Endodermal cell (in vitro differentiated cells): ENCODE measurements around the gene ATRN. TPM values are rescaled to one million over a fixed set of nuclear protein-coding genes. Genes with fewer than 3 reads are reported as not detected.

Experiments
- DNase-seq: peaks from one replicate; pipeline ENCODE4 v3.0.0-alpha.2; 2017
- H3K27ac ChIP-seq: 2 replicates; pipeline ENCODE4 v1.5.1; 2013; ENCODE audit warnings: mild to moderate bottlenecking, low read depth, low read length, moderate library complexity
- H3K27me3 ChIP-seq: 2 replicates; pipeline ENCODE4 v1.6.1; 2013; ENCODE audit warnings: mild to moderate bottlenecking, low read length, moderate library complexity; ENCODE audit not compliant: insufficient read depth, control insufficient read depth, poor library complexity, severe bottlenecking
- H3K36me3 ChIP-seq: 2 replicates; pipeline ENCODE4 v1.7.0; 2013; ENCODE audit warnings: mild to moderate bottlenecking, low read length, moderate library complexity; ENCODE audit not compliant: control insufficient read depth, insufficient read depth
- H3K4me1 ChIP-seq: one replicate; pipeline ENCODE4 v1.7.0; 2013; ENCODE audit warnings: low read length; ENCODE audit not compliant: control insufficient read depth, insufficient read depth
- H3K4me3 ChIP-seq: 2 replicates; pipeline ENCODE4 v1.5.1; 2013; ENCODE audit warnings: mild to moderate bottlenecking, low read length, moderate library complexity
- H3K9ac ChIP-seq: 2 replicates; pipeline ENCODE4 v1.6.1; 2013; ENCODE audit warnings: mild to moderate bottlenecking, low read length, moderate library complexity; ENCODE audit not compliant: poor library complexity, severe bottlenecking; ENCODE audit errors: extremely low read depth
- H3K9me3 ChIP-seq: 2 replicates; pipeline ENCODE4 v1.6.1; 2013; ENCODE audit warnings: mild to moderate bottlenecking, low read length, moderate library complexity; ENCODE audit not compliant: control insufficient read depth
- H3K27ac Mint-ChIP-seq: 2 replicates; pipeline ENCODE4 v1.8.0; 2020; ENCODE audit warnings: mixed read lengths
- H3K27me3 Mint-ChIP-seq: 2 replicates; pipeline ENCODE4 v1.8.0; 2021; ENCODE audit warnings: mild to moderate bottlenecking, mixed read lengths; ENCODE audit not compliant: insufficient read depth
- H3K36me3 Mint-ChIP-seq: 2 replicates; pipeline ENCODE4 v1.8.0; 2020; ENCODE audit warnings: low read depth, mixed read lengths
- H3K4me1 Mint-ChIP-seq: 2 replicates; pipeline ENCODE4 v1.8.0; 2020; ENCODE audit warnings: mixed read lengths
- H3K4me3 Mint-ChIP-seq: 2 replicates; pipeline ENCODE4 v1.8.0; 2020; ENCODE audit warnings: mild to moderate bottlenecking, moderate library complexity, mixed read lengths
- H3K9me3 Mint-ChIP-seq: 2 replicates; pipeline ENCODE4 v1.8.0; 2020; ENCODE audit warnings: mild to moderate bottlenecking, mixed read lengths
- whole genome bisulfite sequencing, 2 experiments: methylation state at CpG; one replicate each; pipeline versions ENCODE4 v1.1.5 to v1.1.7; 2013; ENCODE audit warnings: missing lambda C conversion rate in 2 of 2, mixed read lengths in 1 of 2; ENCODE audit not compliant: insufficient coverage in 1 of 2, insufficient read length in 1 of 2; 5-methylcytosine and 5-hydroxymethylcytosine counted together
- total RNA-seq, 2 donors: library from RNA; stranded (reverse); fragmentation: NEBNext Ultra II Directional in 1 of 2; extraction: Animal tissue kit (Norgen Biotek cat#: 25700) in 1 of 2; gene quantifications; 2 replicates in 1 of 2; 3 replicates in 1 of 2; pipeline ENCODE4 v1.2.1, GENCODE V29; 2021
- TF ChIP-seq, protein P1 (sequence below): fragments of 200-600 bp; sonication (generic); conservative IDR thresholded peaks from 2 replicates; pipeline ENCODE4 v1.5.0; 2021; ENCODE audit warnings: antibody characterized with exemption, mild to moderate bottlenecking

ATRN gene
- total RNA-seq, 2 donors from 2014 or later = 27.4 to 31.2 TPM

DNA sequence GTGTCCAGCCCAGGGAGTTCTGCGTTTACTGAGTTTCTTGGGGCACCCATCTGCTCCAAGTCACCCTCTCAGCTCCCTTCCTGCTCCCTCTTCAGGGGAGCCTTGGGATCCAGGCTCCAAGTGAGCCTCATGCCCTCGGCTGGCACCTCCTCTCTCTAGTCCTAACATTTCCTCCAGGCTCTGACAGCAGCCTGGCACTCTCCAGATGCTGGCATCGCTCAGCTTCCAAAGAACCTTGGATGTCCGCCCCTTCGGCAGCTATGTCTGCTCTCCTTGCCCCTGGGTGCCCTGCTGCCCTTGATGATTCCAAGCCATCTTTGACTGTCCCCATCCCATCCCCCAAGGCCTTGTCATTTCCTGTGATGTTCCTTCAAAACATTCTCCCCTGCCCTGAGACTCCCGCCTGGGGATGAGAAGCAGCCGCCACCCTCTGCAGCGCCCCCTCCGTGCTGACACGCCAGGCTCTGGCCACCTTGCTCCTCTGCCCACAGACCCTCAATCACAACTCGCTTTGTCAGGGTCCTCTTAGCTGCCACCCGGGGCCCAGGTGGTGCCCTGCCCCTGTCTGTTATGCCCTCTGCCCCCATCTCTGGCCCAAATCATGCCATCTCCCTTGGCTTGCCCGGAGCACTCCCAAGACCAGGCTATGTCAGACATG, 199.0 kb downstream of the ATRN start:
- no peak overlapping the region for H3K4me3 ChIP-seq
- DNase-seq = no peak
- no peaks in the 10 kb centered on the region for H3K36me3 ChIP-seq
- H3K9me3 ChIP-seq = no peaks in the 10 kb centered on the region
- no peak overlapping the region for H3K9ac ChIP-seq
- H3K36me3 Mint-ChIP-seq = no peaks in the 10 kb centered on the region
- H3K27me3 Mint-ChIP-seq = peaks cover 51% of the 10 kb centered on the region
- H3K4me3 Mint-ChIP-seq = no peak overlapping the region
- peaks cover 2% of the 10 kb centered on the region for H3K4me1 Mint-ChIP-seq
- no peaks in the 10 kb centered on the region for H3K27me3 ChIP-seq
- H3K4me1 ChIP-seq = no peaks in the 10 kb centered on the region
- TF ChIP-seq, protein P1, sequence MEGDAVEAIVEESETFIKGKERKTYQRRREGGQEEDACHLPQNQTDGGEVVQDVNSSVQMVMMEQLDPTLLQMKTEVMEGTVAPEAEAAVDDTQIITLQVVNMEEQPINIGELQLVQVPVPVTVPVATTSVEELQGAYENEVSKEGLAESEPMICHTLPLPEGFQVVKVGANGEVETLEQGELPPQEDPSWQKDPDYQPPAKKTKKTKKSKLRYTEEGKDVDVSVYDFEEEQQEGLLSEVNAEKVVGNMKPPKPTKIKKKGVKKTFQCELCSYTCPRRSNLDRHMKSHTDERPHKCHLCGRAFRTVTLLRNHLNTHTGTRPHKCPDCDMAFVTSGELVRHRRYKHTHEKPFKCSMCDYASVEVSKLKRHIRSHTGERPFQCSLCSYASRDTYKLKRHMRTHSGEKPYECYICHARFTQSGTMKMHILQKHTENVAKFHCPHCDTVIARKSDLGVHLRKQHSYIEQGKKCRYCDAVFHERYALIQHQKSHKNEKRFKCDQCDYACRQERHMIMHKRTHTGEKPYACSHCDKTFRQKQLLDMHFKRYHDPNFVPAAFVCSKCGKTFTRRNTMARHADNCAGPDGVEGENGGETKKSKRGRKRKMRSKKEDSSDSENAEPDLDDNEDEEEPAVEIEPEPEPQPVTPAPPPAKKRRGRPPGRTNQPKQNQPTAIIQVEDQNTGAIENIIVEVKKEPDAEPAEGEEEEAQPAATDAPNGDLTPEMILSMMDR = no peak
- no peaks in the 10 kb centered on the region for H3K9me3 Mint-ChIP-seq
- H3K27ac ChIP-seq = no peak overlapping the region
- WGBS, 2 experiments = 87 to 100% methylated on average over 2 to 13 of the region's 13 CpGs
- H3K27ac Mint-ChIP-seq = no peak overlapping the region

DNA sequence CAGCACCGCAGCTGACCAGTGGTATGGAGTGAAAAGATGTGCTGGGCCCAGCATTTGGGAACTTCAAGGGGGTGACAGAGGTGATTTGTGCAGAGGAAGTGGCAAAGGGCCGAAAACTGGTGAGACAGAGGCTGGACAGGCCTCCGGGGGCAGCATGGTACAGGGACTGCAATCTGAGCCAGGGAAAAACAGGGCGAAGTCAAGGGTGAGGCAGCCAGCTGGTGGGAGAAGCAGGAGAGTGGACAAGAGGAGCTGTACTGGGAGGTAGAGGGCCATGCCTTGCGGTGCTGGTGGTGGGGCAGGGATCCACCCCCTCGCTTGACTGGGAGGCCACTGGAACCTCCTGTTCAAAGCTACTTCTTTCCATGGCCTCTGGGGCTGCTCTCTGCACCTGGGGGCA, 199.7 kb downstream of the ATRN start:
- Mint-ChIP-seq H3K4me1 (peaks cover 2% of the 10 kb centered on the region), H3K27me3 (peaks cover 56% of the 10 kb centered on the region), H3K9me3 (no peaks in the 10 kb centered on the region), H3K4me3 (no peak overlapping the region), H3K27ac (no peak overlapping the region), H3K36me3 (no peaks in the 10 kb centered on the region)
- 61 to 68% methylated on average over 3 to 6 of the region's 6 CpGs for WGBS, 2 experiments
- DNase-seq = peak; percentile 80
- no peak overlapping the region for H3K9ac ChIP-seq
- no peak overlapping the region for H3K4me3 ChIP-seq
- no peak overlapping the region for H3K27ac ChIP-seq
- H3K36me3 ChIP-seq = no peaks in the 10 kb centered on the region
- no peaks in the 10 kb centered on the region for H3K4me1 ChIP-seq
- TF ChIP-seq, protein P1 = peak; percentile 63
- H3K27me3 ChIP-seq = peaks cover 5% of the 10 kb centered on the region
- no peaks in the 10 kb centered on the region for H3K9me3 ChIP-seq

DNA sequence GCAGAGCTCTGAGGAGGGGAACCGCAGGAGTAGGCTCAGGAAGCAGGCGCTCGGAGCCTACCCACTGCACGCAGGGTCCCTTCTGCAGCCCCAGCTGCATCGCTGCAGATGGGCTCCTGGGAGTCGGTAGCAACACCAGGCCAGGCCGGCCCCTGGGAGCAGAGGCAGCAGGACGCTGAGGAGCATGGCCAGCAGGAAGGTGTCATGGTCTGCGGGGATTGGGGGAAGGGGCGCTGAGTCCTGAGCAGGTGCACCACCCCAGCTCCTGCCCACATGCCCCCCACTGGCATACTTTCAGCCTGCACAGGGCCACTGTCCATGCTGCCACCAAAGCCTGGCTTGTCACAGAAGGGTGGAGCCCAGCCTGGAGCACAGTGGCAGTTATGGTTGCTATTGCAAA, 200.1 kb downstream of the ATRN start:
- Mint-ChIP-seq H3K4me1 (peaks cover 2% of the 10 kb centered on the region), H3K4me3 (no peak overlapping the region), H3K9me3 (no peaks in the 10 kb centered on the region), H3K36me3 (no peaks in the 10 kb centered on the region), H3K27ac (no peak overlapping the region), H3K27me3 (peaks cover 60% of the 10 kb centered on the region)
- H3K4me1 ChIP-seq = no peaks in the 10 kb centered on the region
- H3K27ac ChIP-seq = no peak overlapping the region
- H3K9ac ChIP-seq = no peak overlapping the region
- DNase-seq = no peak
- H3K27me3 ChIP-seq = peaks cover 6% of the 10 kb centered on the region
- H3K9me3 ChIP-seq = no peaks in the 10 kb centered on the region
- H3K36me3 ChIP-seq = no peaks in the 10 kb centered on the region
- 90 to 95% methylated on average over 9 to 10 of the region's 10 CpGs for WGBS, 2 experiments
- H3K4me3 ChIP-seq = no peak overlapping the region
- TF ChIP-seq, protein P1 = no peak
